Glomerular visceral epithelial cell (primary cell): ENCODE measurements around the gene C14orf119.

ENCODE experiments used
- DNase-seq: peaks from one replicate; pipeline ENCODE4 v3.0.0-alpha.2; 2016; ENCODE audit errors: extremely low spot score

The C14orf119 gene

GRCh38 chr14:23126548-23127278, 31.4 kb downstream of the C14orf119 start:
- DNase-seq = no peak

DNA sequence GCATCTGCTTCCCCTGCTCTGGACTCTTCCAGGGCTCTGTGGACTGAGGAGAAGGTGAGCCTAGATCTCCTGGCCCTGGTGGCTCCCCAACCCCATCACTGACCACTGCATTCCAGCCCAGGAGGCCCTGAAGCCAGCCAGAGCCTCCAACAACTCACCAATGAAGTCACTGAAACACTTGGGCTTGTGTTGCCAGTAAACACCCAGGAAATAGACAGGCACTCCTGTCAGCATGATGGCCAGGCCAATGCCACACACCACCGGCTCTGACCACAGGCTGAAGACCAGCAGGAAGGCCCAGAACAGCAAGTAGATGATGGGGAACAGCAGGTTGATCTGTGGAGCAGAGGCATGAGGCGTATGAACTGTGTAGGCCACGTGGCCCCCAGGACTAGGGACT, 32.6 kb downstream of the C14orf119 start:
- no peak for DNase-seq

GRCh38 chr14:23128969-23129758, 33.9 kb downstream of the C14orf119 start:
- DNase-seq = no peak

DNA sequence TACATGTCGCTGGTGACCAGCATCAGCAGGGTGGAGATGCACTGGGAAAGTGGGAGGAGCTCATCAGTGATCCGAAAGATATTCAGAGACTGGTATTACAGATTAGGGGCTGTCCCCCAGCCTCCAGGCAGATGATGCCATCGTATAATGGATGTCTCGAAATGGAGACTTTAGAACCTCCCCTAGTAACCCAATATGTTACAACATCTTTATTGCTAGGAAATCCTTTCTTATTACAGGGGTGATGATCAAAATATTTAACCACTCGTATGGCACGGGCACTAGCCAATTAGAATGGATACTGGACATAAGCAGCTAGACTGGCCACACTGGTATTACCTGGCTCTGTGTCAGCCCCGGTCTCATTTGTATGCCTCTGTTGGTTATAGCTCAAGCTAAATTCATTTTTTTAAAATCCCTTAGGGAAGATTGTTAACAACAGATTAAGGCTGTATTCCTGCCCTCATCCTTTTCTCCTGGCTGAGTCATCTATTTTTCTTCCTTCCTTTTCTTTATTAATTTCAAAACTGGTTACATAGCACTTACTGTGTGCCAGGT, 34.5 kb downstream of the C14orf119 start:
- DNase-seq = no peak

- DNase-seq = no peak
These were observed 35.6 kb downstream of the C14orf119 start for GRCh38 chr14:23130871-23131270.

DNA sequence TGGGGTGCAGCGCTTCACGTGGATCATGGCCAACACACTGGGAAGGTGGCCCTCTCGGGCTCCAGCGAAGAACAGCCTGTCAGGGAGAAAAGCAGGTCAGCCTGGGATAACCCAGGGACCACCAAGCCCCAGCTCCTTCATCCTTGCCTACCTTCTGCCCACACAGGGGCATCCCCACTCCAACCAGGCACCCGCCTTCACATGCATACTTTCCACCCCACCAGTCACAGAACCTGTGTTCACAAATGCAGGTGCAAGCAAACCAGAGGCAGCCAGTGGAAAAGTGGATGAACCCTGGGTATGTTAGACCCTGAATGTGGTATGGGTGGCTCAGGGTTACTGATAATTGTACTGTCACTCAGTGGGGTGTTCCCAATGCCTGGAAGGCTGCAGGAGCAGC, 36.2 kb downstream of the C14orf119 start:
- DNase-seq = no peak

GRCh38 chr14:23132970-23133369, 37.7 kb downstream of the C14orf119 start:
- no peak for DNase-seq

DNA sequence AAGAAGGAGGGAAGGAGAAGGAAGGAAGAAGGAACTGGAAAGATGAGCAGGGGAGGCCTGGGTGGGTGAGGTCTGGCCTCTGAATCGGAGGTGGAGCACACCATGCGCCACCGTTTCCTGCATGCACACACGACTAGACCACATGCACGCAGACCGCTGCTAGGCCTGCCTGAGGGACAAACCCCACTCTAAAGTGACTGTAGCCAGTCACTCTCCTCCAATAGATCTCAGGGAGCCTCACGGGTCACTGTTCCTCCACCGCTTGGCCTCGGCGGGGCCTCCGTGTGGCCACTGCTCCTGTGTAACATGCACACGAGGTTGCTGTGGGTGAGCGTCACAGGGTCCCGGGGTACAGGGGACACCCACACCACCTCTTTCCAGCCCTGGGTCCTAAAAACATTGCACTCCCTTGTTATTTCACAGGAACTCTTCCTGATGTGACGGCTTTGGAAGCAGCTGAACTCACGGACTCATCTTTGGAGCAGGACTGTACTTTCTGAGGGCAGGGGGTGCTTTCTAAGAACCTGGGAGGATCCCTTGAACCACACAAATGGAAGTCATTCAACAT, 41.3 kb downstream of the C14orf119 start:
- DNase-seq = no peak

GRCh38 chr14:23137192-23137812, 42.0 kb downstream of the C14orf119 start:
- no peak for DNase-seq

DNA sequence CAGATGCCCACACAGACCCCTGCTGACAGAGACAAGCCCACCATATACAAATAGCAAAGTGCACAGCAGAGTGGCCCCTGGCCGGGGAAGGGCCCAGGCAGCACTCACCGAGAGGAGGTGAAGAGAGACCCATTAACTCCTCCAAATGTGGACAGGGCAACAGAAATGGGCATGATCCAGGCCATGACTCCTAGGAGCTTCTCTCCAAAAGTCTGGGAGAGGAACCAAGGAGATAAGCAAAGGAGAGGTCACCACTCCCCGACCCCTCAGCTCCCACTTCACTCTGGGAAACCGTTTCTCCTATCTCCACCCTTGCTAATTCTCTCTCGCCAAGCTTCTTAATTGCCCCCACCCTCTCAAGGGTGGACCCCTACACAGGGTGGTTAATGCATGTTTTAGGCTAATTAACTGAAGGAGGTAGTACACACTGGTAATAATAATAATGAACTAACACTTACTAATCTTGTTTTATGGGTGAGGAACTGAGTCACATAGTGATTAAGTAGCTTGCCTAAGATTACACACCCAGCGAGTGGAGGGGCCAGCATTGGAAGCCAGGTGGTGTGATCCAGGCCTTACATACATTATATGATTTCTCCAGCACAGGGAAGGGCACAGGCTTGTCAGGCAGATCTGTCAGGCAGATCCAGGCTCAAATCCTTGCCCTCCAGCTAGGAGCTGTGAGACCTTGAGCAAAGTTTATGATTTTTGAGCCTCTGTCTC, 42.7 kb downstream of the C14orf119 start:
- DNase-seq = no peak

- no peak for DNase-seq
These were observed 44.6 kb downstream of the C14orf119 start for GRCh38 chr14:23139874-23140273.

GRCh38 chr14:23140371-23140770, 45.1 kb downstream of the C14orf119 start:
- DNase-seq = no peak

DNA sequence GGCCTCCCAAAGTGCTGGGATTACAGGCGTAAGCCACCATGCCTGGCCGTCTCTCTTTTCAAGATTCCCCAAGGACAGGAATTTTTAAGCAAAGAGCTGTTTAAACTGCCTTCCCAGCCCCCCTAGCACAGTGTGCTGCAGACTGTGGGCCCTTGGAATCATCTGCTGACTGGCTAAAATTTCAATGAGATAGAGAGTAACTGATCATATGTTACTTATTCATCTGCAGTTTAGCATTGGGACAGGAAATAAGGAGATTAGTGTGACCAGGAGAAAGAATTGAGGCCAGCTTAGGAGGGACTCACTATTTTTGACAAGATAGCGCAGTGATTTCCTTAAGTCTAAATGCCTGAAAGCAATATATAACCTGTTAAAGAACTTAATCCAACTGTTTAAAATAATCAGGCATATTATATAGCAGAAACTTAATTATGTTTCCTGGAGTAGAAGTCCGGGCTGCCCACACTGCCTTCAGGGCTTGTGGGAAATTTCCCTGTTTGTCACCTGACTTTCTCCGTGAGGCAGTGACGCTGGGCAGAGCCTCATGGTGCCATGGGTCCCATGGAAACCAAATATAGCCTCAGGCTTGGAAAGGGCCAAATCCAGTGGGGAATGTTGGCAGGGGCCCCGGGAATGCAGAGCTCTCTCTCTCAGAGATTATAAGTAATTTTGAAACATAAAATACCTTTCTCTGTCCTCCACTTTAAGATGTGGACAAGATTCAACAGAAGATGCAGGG, 46.6 kb downstream of the C14orf119 start:
- no peak for DNase-seq

- no peak for DNase-seq
These were observed 47.5 kb downstream of the C14orf119 start for GRCh38 chr14:23142826-23143225.

DNA sequence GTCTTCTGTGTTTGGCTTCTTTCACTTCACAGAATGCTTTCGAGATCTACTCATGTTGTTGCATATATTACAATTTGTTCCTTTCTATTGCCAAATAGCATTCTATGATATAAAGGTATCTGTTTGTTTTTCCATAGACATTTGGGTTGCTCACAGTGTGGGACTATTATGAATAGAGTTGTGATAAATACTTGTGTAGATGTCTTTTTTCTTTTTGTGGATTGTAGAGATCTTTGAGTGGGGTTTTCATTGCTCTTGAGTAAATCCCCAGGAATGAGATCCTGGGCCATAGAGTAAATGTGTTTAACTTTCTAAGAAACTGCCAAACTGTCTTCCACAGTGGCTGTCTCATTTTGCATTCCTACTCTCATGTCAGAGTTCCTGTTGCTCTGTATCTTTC, 48.6 kb downstream of the C14orf119 start:
- no peak for DNase-seq

GRCh38 chr14:23145794-23146350, 50.6 kb downstream of the C14orf119 start:
- DNase-seq = no peak

DNA sequence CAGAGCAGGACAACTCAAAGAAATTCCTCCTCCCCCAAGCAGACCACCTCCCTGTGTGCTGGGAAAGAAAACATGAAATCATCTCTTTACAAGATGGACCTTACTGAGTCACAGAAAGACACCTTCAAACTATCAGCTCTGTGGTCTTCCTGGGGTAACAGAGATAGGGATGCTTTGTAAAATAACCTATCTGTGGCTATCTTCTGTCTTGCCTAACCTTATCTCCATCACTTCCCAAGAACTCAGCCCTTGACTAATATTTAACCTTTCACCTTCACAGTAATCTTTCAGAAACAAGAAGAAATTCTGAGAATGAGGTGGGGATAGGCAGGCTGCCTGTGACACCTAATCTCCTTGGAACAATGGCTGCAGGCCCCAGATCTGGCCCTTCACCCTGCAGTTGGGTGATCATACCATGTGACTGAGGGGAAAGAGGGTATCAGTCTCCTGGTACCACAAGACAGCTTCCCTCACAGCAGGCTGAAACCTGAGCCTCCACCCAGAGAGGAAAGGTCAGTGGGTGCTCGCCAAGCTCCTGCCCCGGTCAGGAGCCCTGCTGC, 51.1 kb downstream of the C14orf119 start:
- DNase-seq = no peak

- DNase-seq = no peak
These were observed 51.7 kb downstream of the C14orf119 start for GRCh38 chr14:23146980-23147379.

DNA sequence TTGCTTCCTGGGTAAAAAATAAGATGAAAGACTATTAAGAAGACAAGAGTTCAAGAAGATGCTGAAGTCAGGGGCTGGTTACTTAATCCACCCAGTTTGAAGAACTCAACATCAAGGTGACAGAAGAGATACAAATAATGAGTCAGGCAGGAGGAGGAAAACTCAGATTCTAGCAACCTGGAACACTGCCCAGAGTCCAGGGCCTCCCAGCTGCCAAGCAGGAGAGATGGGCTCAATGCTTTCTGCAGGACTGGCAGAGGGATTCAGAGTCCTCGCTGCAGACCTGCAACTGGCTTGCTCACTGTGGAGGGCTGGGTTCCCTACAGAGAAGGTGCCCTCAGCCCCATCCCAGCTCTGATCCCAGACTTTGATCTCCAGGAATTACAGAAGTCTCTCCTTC, 52.4 kb downstream of the C14orf119 start:
- peak; percentile 27 for DNase-seq

GRCh38 chr14:23148591-23149249, 53.4 kb downstream of the C14orf119 start:
- DNase-seq = no peak
